ENCODE data around the gene TEX48.

TEX48 gene

GRCh38 chr9:114619191-114619761 is 62.7 kb downstream of the TEX48 start:
- peak; percentile 25 for DNase-seq

DNA sequence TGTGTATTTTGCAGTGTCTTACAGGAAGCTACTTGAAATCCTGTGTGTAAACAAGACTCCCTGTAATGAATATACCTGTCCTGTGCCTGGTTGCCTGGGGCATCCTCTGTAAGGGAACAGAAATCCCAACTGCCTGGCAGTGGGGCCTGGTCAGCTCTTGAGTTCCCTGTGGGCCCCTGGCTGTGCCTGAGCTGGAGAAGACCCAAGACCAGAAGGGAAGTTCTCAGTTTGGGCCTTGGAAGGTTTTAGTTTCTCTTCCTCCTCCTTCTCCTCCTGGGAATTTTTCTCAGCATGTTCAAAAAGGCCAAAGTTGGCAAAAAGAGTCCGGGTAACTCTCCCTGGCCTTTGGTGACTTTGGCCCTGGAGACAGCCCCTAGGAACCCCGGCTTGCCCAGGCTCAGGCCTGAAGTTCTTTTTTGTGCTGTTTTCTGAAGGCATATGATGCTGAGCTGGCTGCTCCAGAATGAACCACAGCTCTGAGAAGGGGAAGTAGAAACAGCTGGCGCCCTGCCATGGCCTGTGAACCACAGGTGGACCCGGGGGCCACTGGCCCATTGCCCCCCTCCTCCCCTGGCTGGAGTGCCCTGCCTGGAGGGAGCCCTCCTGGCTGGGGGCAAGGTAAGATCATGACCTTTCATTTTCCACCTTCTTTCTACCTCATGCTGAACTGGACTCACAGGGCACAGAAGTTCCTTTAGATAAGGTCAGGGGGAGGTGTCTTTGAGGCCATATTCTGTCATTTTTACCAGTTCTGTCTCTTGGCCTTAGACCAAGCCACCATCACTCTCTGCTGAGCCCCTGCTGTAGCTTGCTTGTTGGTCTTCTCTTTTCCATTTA is 65.1 kb downstream of the TEX48 start:
- DNase-seq, result peak; percentile 81
